GM18508 (cell line): ENCODE results near the gene GNAI3.

Experiments
- ATAC-seq: cut with Tn5 transposase; IDR thresholded peaks from one replicate; pipeline ENCODE4 v1.9.1; 2021; ENCODE audit warnings: moderate number of reproducible peaks; ENCODE audit not compliant: insufficient read depth, unreplicated experiment

The GNAI3 gene

GRCh38 chr1:109621379-109622136, 73.1 kb downstream of the GNAI3 start:
- no peak for ATAC-seq

GRCh38 chr1:109622137-109622892, 73.9 kb downstream of the GNAI3 start:
- no peak for ATAC-seq

GRCh38 chr1:109622895-109623294, 74.5 kb downstream of the GNAI3 start:
- no peak for ATAC-seq

DNA sequence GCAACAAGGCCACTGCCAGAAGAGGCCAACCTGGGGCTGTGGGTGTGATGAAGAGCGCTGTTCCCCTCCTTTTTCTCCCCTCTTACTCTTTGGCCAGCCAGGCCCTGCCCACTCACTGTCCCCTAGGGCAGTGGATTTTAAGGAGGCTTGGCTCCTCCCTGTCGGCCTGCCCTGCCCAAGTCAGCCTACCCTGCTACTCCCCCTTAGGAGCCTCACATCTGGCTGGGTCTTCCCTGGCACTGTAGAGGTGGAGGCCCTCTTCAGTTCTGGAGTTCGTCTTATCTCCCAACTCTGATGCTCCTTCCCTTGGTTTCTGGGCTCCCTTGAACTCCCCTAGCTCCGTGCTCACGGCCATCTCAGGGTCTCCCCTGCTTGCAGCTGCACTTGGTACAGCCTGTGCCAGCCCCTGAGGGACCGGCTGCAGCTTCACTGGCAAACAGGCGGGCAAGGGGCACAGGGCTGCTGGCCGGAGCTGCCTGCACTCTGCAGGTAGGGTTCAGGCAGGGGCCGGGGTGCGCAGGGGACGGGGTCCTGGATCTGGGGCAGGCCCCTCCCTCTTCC, 75.3 kb downstream of the GNAI3 start:
- ATAC-seq: no peak

DNA sequence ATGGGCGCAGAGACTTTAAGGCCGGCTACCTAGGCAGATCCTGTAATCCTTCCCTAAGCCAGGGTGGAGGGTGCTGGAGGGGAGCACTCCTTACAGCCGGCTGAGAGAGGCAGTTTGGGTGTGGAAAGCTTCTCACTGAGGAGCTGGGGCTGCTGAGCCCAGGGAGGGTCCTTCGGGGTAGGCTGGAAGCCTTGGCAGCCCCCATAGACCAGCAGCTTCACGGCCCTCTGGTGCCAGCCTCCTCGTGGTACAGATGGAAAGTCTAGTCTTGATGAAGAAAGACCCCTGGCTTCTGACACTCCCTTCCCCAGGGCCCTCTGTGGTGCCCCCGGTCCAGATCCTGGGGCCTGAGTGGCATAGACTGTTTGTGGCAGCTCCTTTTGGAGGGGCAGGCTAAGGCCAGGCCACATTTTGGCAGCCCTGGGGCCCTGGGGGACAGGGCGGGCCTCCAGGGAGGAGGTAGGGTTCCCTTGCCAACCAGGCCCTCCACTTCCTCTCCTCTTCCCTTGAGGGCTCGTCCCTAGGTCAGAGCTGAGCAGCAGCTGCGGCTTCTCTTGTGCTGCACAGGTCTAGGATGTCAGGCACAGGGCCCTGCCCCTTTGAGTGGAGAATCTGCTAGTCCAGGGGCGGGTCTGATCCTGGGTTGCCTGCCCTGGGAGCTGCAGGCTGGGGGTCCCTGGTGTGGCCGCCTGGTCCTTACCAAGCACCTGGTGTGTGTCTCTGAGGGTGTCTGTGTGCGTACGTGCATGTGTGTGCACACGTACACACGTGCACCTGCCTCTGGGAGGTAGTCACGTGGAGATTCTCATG, 76.0 kb downstream of the GNAI3 start:
- no peak for ATAC-seq

- ATAC-seq: no peak
Measured at GRCh38 chr1:109625176-109625575, 76.8 kb downstream of the GNAI3 start.

DNA sequence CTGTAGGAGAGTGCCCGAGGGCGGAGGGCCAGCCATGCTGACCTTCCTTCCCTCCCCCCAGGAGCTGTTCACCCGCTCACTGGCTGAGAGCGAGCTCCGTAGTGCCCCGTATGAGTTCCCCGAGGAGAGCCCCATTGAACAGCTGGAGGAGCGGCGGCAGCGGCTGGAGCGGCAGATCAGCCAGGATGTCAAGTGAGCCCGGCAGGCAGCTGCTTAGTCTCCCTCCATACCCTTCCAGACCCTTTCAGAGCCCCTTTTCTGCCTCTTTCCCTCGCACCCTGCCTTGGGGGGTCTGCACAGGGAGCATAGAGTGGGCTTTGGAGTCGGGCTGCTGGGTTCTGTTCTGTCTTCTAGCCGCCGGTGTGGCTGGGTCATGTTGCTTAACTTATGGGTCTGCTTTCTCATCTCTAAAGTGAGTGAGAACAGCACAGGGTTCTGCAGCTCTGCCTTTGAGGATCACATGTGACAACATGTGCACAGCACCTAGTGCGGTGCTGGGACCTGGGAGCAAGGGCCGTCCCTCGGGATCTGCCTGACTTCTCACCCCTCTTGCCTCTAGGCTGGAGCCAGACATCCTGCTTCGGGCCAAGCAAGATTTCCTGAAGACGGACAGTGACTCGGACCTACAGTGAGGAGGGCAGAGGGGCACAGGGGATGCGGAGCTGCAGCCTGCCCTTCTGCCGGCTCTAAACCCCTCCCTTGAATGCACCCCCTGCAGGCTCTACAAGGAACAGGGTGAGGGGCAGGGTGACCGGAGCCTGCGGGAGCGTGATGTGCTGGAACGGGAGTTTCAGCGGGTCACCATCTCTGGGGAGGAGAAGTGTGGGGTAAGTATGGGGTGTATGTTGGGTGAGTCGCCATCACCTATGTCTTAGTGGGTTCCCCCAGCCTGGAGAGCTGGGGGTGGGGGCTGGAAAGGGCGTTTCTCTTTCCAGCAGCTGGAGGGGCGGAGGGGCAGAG, 77.5 kb downstream of the GNAI3 start:
- no peak for ATAC-seq

GRCh38 chr1:109626682-109627408, 78.4 kb downstream of the GNAI3 start:
- ATAC-seq: no peak

DNA sequence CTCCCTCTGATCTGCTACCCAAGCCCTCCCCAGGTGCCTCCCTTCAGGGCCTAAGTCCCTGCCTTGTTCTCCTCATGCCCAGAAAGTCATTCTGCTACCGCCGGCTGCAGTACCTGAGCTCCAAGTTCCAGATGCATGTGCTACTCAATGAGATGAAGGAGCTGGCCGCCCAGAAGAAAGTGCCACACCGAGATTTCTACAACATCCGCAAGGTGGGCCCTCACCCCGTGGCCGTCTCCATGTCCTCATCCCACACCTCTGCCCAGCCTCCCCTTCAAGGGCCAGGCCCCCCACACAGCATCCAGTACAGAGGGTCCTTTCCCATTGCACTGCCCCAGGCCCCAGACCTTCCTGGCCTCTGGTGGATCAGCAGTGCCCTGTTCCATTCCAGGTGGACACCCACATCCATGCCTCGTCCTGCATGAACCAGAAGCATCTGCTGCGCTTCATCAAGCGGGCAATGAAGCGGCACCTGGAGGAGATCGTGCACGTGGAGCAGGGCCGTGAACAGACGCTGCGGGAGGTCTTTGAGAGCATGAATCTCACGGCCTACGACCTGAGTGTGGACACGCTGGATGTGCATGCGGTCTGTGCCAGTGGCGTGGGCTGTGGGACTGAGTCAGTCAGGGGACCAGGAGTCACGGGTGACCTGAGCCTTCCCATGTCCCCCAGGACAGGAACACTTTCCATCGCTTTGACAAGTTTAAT, 79.4 kb downstream of the GNAI3 start:
- no peak for ATAC-seq

DNA sequence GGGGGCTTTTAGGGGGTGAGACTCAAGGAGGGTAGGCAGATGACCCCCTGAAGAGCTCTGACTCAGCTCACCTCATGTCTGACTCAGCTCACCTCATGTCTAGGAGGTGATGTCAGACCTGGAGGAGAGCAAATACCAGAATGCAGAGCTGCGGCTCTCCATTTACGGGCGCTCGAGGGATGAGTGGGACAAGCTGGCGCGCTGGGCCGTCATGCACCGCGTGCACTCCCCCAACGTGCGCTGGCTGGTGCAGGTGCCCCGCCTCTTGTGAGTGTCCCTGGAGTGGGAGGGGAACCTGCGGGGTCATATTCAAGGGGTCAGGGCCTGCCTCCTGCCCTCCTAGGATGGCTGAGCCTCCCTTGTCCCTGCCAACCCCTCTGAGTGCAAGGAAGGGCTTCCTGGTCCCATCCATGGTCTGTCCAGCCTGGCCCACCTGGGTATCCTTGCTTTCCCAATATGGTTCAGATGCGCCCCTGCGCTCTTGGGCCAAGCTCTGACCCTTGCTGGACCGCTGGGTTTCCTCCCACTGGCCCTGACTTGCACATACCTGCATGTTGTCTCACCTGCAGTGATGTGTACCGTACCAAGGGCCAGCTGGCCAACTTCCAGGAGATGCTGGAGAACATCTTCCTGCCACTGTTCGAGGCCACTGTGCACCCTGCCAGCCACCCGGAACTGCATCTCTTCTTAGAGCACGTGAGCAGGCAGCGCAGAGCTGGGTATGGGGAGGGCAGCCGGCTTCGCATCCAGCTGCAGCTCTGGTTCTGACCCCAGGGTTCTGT, 80.3 kb downstream of the GNAI3 start:
- no peak for ATAC-seq

DNA sequence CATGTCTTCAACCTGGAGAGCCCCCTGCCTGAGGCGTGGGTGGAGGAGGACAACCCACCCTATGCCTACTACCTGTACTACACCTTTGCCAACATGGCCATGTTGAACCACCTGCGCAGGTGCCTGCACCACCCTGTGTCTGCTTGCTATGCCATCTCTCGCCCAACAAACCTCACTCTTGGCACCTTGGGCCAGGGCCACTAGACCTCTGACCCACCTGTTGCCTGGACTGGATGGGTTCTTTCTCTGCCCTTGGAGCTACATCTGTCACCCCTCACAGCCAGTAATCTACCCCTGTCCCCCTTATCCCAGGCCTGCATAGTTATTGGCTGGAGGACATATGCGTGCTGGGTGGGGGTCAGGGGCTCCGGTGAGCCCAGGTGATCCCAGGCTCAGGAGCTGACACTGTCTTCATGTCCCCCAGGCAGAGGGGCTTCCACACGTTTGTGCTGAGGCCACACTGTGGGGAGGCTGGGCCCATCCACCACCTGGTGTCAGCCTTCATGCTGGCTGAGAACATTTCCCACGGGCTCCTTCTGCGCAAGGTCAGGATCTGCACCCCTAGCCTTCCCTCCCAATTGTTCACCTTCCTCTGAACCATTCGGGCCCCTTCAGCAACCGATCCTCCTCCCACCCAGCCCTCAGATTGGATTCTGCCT, 81.1 kb downstream of the GNAI3 start:
- ATAC-seq: no peak

DNA sequence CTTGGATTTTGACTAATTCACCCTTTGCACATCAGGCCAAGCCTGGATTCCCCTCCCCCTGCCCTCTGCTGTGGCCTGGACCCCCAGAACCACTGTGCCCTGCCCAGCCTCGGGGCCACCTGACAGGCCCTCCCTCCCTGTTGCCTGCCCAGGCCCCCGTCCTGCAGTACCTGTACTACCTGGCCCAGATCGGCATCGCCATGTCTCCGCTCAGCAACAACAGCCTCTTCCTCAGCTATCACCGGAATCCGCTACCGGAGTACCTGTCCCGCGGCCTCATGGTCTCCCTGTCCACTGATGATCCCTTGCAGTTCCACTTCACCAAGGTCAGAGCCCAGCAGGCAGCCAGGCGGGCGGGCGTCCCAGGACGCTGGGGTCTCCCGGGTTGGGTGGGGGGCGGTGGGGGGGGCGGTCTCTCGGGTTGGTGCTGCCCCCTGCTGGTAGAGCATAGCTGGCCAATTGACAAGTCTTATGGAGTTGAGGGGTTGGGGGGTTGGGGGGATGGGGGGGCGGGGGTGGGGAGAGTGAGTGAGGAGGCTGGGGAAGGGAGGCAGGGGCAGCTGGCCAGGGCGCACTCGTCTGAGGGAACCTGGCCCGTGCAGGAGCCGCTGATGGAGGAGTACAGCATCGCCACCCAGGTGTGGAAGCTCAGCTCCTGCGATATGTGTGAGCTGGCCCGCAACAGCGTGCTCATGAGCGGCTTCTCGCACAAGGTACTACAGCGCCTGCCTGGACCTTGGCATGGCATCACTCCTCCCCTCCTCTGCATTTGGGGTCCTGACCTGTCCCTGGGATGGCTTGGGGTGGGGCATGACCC, 81.9 kb downstream of the GNAI3 start:
- no peak for ATAC-seq

DNA sequence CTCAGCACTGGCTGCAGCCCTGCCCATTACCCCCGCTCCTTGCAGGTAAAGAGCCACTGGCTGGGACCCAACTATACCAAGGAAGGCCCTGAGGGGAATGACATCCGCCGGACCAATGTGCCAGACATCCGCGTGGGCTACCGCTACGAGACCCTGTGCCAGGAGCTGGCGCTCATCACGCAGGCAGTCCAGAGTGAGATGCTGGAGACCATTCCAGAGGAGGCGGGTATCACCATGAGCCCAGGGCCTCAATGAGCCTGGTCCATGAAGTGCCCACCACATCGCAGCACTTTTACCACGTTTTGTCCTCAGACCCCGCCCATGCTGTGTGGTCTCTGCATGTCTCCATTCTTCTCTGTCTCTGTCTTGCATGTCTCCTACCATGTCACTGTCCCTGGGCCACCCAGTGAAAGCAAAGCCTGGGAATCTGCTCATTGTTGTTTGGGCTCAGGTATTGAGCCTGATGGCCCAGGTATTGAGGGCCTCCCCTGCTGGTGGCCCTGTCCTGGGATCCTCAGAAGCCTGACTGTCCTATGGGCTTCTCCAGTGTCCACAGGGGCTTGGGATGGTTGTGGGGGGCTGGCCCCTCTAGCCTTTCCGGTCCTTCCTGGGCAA, 82.6 kb downstream of the GNAI3 start:
- ATAC-seq: no peak

DNA sequence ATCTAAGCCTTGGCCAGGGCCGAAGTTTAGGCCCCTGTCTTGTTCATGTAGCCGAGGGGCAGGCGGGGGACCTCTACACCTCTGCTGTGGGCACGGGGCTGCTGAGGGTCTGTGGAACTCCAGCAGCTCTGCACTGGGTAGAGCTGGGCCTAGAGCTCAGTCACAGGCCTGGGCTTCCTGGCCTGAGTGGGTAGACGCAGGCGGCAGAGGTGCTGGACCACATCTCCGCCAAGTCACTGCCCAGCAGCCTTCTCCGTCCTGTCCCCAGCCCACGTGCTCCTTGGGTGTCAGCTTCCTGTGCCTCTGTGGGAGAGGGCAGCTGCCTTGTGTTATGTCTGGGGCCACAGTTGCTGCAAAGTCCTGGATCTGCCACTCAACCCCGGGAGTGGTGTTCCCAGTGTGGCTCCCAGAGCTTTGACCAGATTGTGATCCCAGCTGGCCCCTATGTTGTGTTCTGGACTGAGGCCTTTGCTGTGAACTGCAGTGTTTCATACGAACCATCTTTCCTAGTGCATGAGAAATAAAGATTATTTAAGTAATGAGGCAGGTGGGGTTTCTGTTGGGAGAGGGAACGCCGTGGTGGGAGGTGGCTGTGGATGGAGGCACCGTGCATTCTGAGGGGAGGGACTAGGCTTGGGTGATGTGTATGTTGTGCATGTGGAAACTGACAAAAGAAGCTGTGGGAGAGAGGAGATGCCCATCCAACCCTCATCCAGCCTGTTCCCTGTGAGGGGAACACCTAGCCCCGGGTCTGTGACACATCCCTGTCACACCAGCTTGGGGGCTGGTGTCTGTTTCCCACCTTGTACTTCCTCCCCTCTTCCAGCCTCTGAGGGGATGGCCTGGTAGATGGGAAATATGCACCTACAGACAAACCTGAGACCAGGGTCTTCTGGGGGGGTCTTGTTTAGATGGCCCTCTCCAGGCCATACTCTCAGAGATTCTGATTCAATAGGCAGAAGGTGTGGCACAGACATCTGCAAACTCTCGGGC, 83.4 kb downstream of the GNAI3 start:
- ATAC-seq: no peak
